K562 (cell line): Measurements from ENCODE around the gene PELI3. TPM values are rescaled to one million over a fixed set of nuclear protein-coding genes. Genes with fewer than 3 reads are reported as not detected.
A peak's percentile ranks its signal among the peaks of the same experiment; 100 is the strongest.

ENCODE experiments used
- BCLAF1 ChIP-seq, 2 experiments: fragments of 450-650 bp in 1 of 2; IDR thresholded peaks; 2 replicates each; pipeline ENCODE4 v1.6.1; 2011 to 2017; ENCODE audit warnings: low read depth in 2 of 2, antibody characterized with exemption in 1 of 2, borderline replicate concordance in 1 of 2, low read length in 1 of 2, mild to moderate bottlenecking in 1 of 2, mixed read lengths in 1 of 2; ENCODE audit not compliant: control insufficient read depth in 1 of 2
- COPS2 ChIP-seq: fragments of 450-650 bp; conservative IDR thresholded peaks from 2 replicates; pipeline ENCODE4 v1.6.1; 2016; ENCODE audit warnings: mild to moderate bottlenecking, moderate library complexity
- E2F1 ChIP-seq: sonication (generic); formaldehyde crosslinking; IDR thresholded peaks from 2 replicates; pipeline ENCODE4 v1.8.1; 2023; ENCODE audit warnings: mild to moderate bottlenecking, missing genetic modification reagents, moderate library complexity
- FOS ChIP-seq: IDR thresholded peaks from 3 replicates; pipeline ENCODE4 v1.6.1; 2011; ENCODE audit not compliant: insufficient read length; ENCODE audit errors: extremely low read depth
- MTF1 ChIP-seq: fragments of 250-450 bp; sonication (Bioruptor Pico); IDR thresholded peaks from 2 replicates; pipeline ENCODE4 v1.9.0; 2021; ENCODE audit warnings: moderate library complexity, mild to moderate bottlenecking, inconsistent platforms, borderline replicate concordance
- REST ChIP-seq, 2 experiments: fragments of 450-650 bp; formaldehyde crosslinking in 1 of 2; IDR thresholded peaks; 2 replicates each; pipeline versions ENCODE4 v1.4.0 to v1.6.1; 2014 to 2020; ENCODE audit warnings: mild to moderate bottlenecking in 2 of 2, borderline replicate concordance in 1 of 2, low read depth in 1 of 2
- ZBTB49 ChIP-seq: sonication (generic); formaldehyde crosslinking; IDR thresholded peaks from 2 replicates; pipeline ENCODE4 v1.8.0; 2022; ENCODE audit warnings: missing genetic modification reagents, mild to moderate bottlenecking, borderline replicate concordance
- ZEB2 ChIP-seq: fragments of 450-650 bp; IDR thresholded peaks from 2 replicates; pipeline ENCODE4 v1.6.1; 2016
- ZFP30 ChIP-seq: fragments of 250-450 bp; sonication (Bioruptor Pico); IDR thresholded peaks from 2 replicates; pipeline ENCODE4 v1.8.0; 2022; ENCODE audit warnings: moderate library complexity, mild to moderate bottlenecking, inconsistent platforms, borderline replicate concordance
- ZNF274 ChIP-seq: IDR thresholded peaks from 2 replicates; pipeline ENCODE4 v1.6.1; 2011; ENCODE audit warnings: low read depth, mild to moderate bottlenecking, low read length, moderate library complexity, borderline replicate concordance
- polyA plus RNA-seq, 8 experiments: library from polyadenylated mRNA; depleted of rRNA in 4 of 8; stranded (reverse) in 5 of 8; unstranded in 3 of 8; fragments of >200 nt; fragmentation: Nextera tagmentation in 2 of 8; fragmentation: Illumina TruSeq in 1 of 8; extraction: Ambion mirVana in 2 of 8; extraction: Trizol in 1 of 8; gene quantifications; 2 replicates each; pipeline versions ENCODE4 v1.2.1 to v1.2.3, GENCODE V29; 2011 to 2014; ENCODE audit warnings: inconsistent platforms in 1 of 8, missing spikeins in 1 of 8
- total RNA-seq, 7 experiments: library from RNA; depleted of rRNA in 6 of 7; stranded (reverse); fragments of >200 nt in 6 of 7; fragmentation: Illumina TruSeq in 2 of 7; extraction: Trizol in 2 of 7; gene quantifications; 2 replicates each; pipeline versions ENCODE4 v1.2.1 to v1.2.3, GENCODE V29; 2011 to 2021; ENCODE audit warnings: low replicate concordance in 1 of 7

Gene PELI3
- total and polyA plus RNA-seq, 9 of the 15 experiments (the other 6 are each of a cell fraction or from before 2014, with no cell fraction given) = 0.17 to 4.2 (median 1.9) TPM

GRCh38 chr11:66418168-66418985 lies 48.3 kb upstream of the PELI3 start (continued):
- TF ChIP-seq REST (IDR thresholded peaks at IDR 0.05; ENCODE audit: borderline replicate concordance) = peak; percentile 99
- TF ChIP-seq REST (CRISPR knock-in tag; IDR thresholded peaks at IDR 0.05; ENCODE audit: low read depth) = peak; percentile 98
- TF ChIP-seq ZNF274 = no peak
- no peak for TF ChIP-seq ZFP30 (CRISPR knock-in tag)
- no peak for TF ChIP-seq ZBTB49 (CRISPR knock-in tag)
- no peak for TF ChIP-seq COPS2
- TF ChIP-seq E2F1 (CRISPR knock-in tag) = no peak; the same call in 1 of the 2 replicates
- no peak for TF ChIP-seq FOS
- TF ChIP-seq BCLAF1 (IDR thresholded peaks at IDR 0.05; ENCODE audit: borderline replicate concordance in 1 of 2, control insufficient read depth in 1 of 2, low read depth in 2 of 2, low read length in 1 of 2) = no peak
- no peak for TF ChIP-seq MTF1 (CRISPR knock-in tag)
- TF ChIP-seq ZEB2 = no peak
